C4-2B (cell line): ENCODE results near the gene TIGD3.

Source experiments
- H3K27ac ChIP-seq: fragments of 450-650 bp; 2 replicates; pipeline ENCODE4 v1.5.1; 2017
- ZFX ChIP-seq: fragments of 450-650 bp; IDR thresholded peaks from 2 replicates; pipeline ENCODE4 v1.6.1; 2017
- TF ChIP-seq, protein P1 (sequence below): fragments of 450-650 bp; conservative IDR thresholded peaks from 2 replicates; pipeline ENCODE4 v1.5.1; 2017; ENCODE audit warnings: mild to moderate bottlenecking

TIGD3 gene

DNA sequence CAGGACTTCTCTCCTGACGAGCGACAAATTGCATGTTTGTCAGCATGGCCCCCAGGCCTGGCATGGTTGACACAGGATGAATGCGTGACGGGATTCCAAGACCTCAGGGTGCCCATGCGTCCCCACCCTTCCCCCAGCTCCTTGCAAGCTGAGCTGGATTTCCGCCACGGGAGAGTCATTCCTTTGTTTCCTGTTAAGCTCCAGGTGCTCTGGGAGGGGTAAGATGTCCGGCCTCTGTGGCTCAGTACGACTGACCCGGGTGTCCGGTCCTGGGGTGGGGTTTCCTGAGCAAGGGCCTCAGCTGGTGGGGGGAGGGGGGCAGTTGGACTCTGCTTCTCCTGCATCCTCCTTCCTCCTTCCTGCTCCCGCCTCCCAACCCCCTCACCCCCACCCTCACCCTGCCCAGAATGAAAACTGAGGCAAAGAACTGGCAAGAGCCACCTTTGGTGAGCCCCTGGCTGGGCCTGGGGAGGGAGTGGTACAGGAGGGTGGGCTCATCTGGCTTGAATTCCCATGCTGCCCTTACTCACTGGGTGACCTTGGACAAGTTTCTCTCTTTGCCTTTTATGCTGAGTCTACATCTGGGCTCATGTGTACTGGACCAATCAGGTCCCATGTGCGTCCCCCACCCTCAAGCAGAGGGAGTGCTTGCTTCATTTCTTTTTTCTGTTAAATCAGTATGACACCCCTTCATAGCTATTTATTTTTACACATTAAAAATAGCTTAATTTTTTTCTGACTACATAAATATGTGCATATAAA is 37.3 kb upstream of the TIGD3 start:
- H3K27ac ChIP-seq: no peak overlapping the region; the same call in 1 of the 2 replicates

DNA sequence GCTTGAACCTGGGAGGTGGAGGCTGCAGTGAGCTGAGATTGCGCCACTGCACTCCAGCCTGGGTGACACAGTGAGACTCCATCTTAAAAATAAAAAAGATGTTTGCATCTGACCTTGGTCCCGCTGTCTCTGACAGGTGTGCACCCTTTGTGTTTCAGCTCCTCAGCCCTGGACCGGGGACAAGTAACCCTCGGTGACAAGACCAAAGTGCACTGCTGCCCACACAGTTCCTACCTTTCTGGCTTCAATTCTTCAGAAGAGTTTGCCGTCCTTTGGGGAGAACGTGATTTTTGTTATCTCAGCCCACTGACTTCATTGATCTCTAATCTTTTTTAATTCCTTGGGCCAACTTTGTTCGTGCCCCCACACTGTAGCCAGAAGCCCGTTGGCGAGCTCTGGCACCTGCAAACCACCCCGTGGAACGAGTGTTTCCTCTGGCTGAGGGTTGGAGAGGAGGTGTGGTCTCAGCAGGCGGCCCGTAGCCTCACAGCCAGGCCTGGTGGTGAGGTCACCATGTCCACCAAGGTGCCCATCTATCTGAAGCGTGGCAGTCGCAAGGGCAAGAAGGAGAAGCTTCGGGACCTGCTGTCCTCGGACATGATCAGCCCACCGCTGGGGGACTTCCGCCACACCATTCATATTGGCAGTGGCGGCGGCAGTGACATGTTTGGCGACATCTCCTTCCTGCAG is 34.0 kb upstream of the TIGD3 start:
- no peak overlapping the region for H3K27ac ChIP-seq
- TF ChIP-seq ZFX: no peak
- TF ChIP-seq, protein P1, sequence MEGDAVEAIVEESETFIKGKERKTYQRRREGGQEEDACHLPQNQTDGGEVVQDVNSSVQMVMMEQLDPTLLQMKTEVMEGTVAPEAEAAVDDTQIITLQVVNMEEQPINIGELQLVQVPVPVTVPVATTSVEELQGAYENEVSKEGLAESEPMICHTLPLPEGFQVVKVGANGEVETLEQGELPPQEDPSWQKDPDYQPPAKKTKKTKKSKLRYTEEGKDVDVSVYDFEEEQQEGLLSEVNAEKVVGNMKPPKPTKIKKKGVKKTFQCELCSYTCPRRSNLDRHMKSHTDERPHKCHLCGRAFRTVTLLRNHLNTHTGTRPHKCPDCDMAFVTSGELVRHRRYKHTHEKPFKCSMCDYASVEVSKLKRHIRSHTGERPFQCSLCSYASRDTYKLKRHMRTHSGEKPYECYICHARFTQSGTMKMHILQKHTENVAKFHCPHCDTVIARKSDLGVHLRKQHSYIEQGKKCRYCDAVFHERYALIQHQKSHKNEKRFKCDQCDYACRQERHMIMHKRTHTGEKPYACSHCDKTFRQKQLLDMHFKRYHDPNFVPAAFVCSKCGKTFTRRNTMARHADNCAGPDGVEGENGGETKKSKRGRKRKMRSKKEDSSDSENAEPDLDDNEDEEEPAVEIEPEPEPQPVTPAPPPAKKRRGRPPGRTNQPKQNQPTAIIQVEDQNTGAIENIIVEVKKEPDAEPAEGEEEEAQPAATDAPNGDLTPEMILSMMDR: no peak

More for the DNA sequence above, 37.3 kb upstream of the TIGD3 start:
- TF ChIP-seq, protein P1: no peak
- no peak for TF ChIP-seq ZFX

DNA sequence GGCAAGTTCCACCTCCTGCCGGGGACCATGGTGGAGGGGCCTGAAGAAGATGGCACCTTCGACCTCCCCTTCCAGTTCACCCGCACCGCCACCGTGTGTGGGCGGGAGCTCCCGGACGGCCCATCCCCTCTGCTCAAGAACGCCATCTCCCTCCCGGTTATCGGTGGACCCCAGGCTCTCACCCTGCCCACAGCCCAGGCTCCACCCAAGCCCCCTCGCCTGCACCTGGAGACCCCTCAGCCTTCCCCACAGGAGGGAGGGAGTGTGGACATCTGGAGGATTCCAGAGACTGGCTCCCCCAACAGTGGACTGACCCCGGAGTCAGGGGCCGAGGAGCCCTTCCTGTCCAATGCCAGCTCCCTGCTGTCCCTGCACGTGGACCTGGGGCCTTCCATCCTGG is 33.5 kb upstream of the TIGD3 start:
- TF ChIP-seq, protein P1: no peak
- no peak for TF ChIP-seq ZFX
- H3K27ac ChIP-seq: no peak overlapping the region

DNA sequence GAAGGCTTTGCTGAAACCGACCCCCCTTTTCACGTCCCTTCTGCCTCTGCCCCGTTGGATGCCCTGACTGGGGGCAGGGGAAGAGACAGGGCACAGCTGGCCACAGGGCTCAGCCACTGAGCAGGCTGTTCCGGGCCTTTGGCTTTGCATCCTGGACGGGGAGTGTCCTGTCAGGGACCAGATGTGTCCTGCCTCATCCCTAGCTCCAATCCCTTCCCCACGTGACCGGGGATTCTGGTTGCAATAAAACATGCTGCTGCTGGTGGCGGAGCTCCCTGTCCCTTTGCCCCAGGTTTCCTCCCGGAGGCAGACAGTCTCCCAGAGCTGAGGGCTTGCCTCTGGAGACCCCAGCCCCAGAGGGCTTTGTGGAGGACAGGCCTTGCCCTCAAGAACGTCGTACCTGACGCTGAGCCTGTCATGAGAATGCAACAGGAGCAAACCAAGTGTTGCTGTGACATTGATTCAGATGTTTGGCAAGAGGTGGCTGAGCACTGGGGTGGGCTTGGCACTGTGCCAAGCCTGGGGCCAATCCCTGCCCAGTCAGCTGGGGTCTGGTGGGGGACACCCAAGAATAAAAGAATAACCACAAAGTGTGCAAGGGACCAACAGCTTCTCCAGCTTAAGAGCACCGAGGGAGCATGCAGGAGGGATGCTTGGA is 32.6 kb upstream of the TIGD3 start:
- no peak overlapping the region for H3K27ac ChIP-seq
- TF ChIP-seq ZFX: no peak
- TF ChIP-seq, protein P1: no peak

DNA sequence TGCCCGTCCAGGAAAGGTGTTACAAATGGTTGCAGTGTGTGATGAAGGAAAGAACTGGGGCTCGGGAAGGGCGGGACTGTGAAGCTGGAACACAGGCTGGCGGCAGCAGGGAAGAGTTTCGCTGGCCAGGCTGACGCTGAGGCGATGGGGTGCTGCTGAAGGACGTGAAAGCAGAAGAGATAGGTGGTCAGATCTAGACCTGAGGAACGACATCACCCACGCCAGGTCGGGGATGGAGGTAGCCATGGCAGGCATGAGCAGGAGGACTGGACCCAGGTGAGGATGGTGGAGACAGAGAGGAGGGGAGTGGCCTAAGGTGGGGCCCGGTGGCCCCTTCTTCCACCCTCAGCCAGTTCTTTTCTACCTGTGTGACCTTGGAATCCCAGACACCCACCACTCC is 30.7 kb upstream of the TIGD3 start:
- TF ChIP-seq ZFX: no peak
- TF ChIP-seq, protein P1: no peak
- H3K27ac ChIP-seq: no peak overlapping the region

DNA sequence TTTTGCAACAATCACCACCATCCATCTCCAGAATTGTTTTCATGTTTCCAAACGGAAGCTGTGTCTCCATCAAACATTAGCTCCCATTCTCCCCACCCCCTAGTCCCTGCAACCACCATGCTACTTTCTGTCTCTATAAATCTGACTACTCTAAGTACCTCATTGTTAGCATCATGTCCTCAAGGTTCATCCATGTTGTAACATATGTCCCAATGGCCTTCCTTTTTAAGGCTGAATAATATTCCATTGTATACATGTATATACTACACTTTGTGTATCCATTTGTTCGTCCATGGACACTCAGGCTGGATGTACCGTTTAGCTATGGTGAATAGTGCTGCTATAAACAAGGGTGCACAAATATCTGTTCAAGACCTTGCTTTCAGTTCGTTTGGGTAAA is 29.1 kb upstream of the TIGD3 start:
- H3K27ac ChIP-seq: no peak overlapping the region
- TF ChIP-seq ZFX: no peak
- TF ChIP-seq, protein P1: no peak

DNA sequence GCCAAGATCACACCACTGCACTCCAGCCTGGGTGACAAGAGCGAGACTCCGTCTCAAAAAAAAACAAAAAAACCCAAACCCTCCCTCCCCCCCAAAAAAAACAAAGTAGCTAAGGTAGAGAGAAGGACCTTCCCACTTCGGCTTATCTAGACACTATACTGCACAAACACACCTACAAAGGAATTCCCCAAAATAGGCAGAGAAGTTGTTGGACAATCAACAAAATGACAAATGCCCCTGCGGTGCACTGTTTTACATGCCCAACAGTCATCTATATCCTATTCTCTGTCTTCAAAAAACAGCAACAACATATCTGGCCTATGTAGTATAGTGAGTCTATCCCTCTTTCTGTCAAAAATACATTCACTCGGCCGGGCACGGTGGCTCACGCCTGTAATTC is 27.5 kb upstream of the TIGD3 start:
- no peak overlapping the region for H3K27ac ChIP-seq
- no peak for TF ChIP-seq ZFX
- TF ChIP-seq, protein P1: no peak
